ENCODE data around the gene PGBD5.

DNA sequence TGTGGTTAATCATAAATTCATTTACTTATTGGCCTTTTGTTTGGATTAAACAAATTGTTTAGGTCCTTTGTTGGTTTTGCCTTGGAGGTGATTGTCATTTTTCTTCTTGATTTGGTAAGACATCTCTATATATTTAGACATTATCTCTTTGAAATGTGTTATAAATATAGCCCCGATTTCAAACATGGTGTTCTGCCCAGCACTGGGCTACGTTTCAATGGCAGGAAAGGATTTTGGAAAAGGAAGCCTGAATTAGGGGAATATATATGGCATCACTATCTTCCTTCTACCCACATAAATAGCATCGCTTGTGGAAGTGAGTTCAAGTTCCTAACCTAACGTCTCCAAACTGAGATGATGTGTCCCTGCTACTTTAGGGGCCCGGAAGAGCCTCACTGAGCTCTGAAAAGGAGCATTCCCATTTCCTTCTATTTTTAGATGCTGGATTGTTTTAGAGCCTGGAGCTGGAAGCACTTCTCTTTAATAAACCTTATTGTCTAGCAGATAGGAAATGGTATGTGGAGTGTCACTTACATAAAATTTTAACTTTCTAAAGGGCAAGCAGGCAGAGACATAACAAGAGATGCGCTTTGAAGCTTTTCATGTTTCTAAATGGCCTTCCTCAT is 39.4 kb downstream of the PGBD5 start:
- TF ChIP-seq POLR2AphosphoS5 (IDR thresholded peaks at IDR 0.05; ENCODE audit: borderline replicate concordance, low read depth, low read length) (no peak), EZH2 (IDR thresholded peaks at IDR 0.05) (no peak), FOXP2 (optimal IDR thresholded peaks at IDR 0.05; ENCODE audit: control extremely low read depth, extremely low read length, insufficient read depth) (no peak)
